Chondrocyte (in vitro differentiated cells): ENCODE data around the gene GMPPB. TPM values are rescaled to one million over a fixed set of nuclear protein-coding genes. Genes with fewer than 3 reads are reported as not detected.
A peak's percentile ranks its signal among the peaks of the same experiment; 100 is the strongest.

Source experiments
- DNase-seq: peaks from one replicate; pipeline ENCODE4 v3.0.0; 2021; ENCODE audit warnings: mixed read lengths, low spot score
- H3K27ac Mint-ChIP-seq: one replicate; pipeline ENCODE4 v1.8.0; 2021; ENCODE audit warnings: mild to moderate bottlenecking, moderate library complexity, mixed read lengths; ENCODE audit not compliant: unreplicated experiment
- H3K27me3 Mint-ChIP-seq: 2 replicates; pipeline ENCODE4 v1.8.0; 2021; ENCODE audit warnings: low read depth, mixed read lengths
- H3K36me3 Mint-ChIP-seq: 2 replicates; pipeline ENCODE4 v1.8.0; 2021; ENCODE audit warnings: low read depth, mixed read lengths
- H3K4me1 Mint-ChIP-seq: 2 replicates; pipeline ENCODE4 v1.8.0; 2021; ENCODE audit warnings: low read depth, mild to moderate bottlenecking, mixed read lengths
- H3K4me3 Mint-ChIP-seq: one replicate; pipeline ENCODE4 v1.8.0; 2021; ENCODE audit warnings: mild to moderate bottlenecking, moderate library complexity, mixed read lengths; ENCODE audit not compliant: unreplicated experiment
- H3K9me3 Mint-ChIP-seq: 2 replicates; pipeline ENCODE4 v1.8.0; 2021; ENCODE audit warnings: low read depth, mixed read lengths
- total RNA-seq: library from RNA; stranded (reverse); gene quantifications from 3 replicates; pipeline ENCODE4 v1.2.1, GENCODE V29; 2021
- TF ChIP-seq, protein P1 (sequence below): fragments of 200-600 bp; sonication (generic); IDR thresholded peaks from 2 replicates; pipeline ENCODE4 v1.5.0; 2021; ENCODE audit warnings: antibody characterized with exemption, mild to moderate bottlenecking, moderate library complexity

GMPPB gene
- total RNA-seq, 1 donor from 2014 or later, result 28.4 TPM

DNA sequence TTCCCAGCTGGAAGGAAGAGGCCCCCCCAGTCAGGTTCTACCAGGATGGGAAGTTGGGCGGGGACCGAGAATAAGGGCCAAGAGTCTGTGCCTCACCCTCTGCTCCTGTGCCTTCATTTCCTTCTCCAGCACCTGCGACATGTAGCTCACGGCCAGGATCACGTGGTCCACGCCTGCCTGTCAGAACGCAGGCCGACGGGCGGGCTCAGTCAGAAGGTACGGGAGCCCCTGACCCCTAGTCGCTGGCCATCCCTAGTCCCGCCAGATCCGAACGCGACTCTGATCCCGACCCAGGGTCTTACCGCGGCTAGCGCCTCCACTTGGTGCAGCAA is 489 bp downstream of the GMPPB start:
- peak; percentile 95 for DNase-seq
- TF ChIP-seq, protein P1, sequence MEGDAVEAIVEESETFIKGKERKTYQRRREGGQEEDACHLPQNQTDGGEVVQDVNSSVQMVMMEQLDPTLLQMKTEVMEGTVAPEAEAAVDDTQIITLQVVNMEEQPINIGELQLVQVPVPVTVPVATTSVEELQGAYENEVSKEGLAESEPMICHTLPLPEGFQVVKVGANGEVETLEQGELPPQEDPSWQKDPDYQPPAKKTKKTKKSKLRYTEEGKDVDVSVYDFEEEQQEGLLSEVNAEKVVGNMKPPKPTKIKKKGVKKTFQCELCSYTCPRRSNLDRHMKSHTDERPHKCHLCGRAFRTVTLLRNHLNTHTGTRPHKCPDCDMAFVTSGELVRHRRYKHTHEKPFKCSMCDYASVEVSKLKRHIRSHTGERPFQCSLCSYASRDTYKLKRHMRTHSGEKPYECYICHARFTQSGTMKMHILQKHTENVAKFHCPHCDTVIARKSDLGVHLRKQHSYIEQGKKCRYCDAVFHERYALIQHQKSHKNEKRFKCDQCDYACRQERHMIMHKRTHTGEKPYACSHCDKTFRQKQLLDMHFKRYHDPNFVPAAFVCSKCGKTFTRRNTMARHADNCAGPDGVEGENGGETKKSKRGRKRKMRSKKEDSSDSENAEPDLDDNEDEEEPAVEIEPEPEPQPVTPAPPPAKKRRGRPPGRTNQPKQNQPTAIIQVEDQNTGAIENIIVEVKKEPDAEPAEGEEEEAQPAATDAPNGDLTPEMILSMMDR, result no peak
- no peaks in the 10 kb centered on the region for H3K9me3 Mint-ChIP-seq
- peaks cover 6% of the 10 kb centered on the region for H3K36me3 Mint-ChIP-seq
- no peaks in the 10 kb centered on the region for H3K27me3 Mint-ChIP-seq
- peak overlapping the region; percentile 90 for H3K4me3 Mint-ChIP-seq
- H3K27ac Mint-ChIP-seq, result peak overlapping the region; percentile 99
- H3K4me1 Mint-ChIP-seq, result peaks cover 49% of the 10 kb centered on the region

DNA sequence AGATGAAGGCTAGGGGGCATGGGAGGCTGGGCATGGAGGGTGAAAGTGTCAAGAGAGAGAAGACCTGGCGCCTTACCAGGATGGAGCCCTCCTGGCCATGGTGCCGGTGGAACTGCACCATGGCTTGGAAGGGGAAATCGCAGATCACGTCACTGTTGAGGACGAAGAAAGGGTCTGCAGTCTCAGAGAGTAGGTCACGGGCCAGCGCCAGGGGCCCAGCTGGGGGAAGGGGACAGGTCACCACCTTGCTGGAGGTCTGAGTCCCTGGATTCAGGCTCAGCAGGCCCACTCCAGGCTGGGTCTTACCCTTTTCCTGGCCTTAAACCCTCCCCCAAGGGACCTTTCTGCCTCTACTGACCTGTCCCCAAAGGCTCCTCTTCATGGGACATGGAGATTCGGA is 855 bp downstream of the GMPPB start:
- peak overlapping the region; percentile 99 for H3K27ac Mint-ChIP-seq
- DNase-seq, result no peak
- peaks cover 49% of the 10 kb centered on the region for H3K4me1 Mint-ChIP-seq
- H3K36me3 Mint-ChIP-seq, result peaks cover 4% of the 10 kb centered on the region
- no peaks in the 10 kb centered on the region for H3K9me3 Mint-ChIP-seq
- TF ChIP-seq, protein P1, result no peak
- H3K4me3 Mint-ChIP-seq, result peak overlapping the region; percentile 90
- H3K27me3 Mint-ChIP-seq, result no peaks in the 10 kb centered on the region

DNA sequence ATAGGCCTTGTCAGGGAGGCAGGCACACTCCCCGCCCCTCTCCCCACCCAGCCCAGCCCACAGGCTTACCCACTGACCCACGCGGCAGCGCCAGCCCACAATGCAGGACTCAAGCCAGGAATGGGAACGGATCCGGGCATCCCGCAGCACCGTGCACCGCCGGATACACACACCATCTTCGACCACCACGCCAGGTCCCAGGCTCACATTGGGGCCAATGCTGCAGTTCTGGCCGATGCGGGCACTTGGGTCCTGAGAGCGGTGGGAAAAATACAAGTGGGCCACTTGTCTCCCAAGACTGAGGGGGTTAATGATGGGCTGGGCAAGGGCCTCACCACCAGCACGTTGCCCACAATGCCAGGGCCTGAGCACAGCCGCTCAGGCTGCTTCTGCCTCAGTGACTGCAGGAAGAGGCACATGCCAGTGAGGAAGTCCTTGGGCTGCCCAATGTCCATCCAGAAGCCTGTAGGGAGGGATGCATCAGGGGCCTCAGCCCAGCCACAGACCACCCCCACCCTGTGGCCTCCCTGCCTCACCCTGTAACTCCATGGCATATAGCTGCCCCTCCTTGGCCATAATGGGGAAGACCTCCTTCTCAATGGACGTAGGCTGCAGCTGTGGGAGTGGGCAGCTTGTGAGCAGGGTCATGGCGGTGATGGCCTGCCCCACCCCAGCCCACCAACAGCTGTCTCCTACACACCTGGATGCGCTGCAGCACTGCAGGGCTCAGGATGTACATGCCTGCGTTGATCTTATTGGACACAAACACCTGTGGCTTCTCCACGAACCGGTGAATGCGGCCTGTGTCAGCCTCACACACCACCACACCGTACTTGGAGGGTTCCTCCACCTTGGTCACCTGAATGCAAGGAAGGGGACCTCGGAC is 1.6 kb downstream of the GMPPB start:
- no peaks in the 10 kb centered on the region for H3K9me3 Mint-ChIP-seq
- H3K4me1 Mint-ChIP-seq, result peaks cover 49% of the 10 kb centered on the region
- no peaks in the 10 kb centered on the region for H3K27me3 Mint-ChIP-seq
- DNase-seq, result peak; percentile 91
- H3K27ac Mint-ChIP-seq, result peak overlapping the region; percentile 99
- H3K36me3 Mint-ChIP-seq, result no peaks in the 10 kb centered on the region
- H3K4me3 Mint-ChIP-seq, result peak overlapping the region; percentile 90
- TF ChIP-seq, protein P1, result no peak

DNA sequence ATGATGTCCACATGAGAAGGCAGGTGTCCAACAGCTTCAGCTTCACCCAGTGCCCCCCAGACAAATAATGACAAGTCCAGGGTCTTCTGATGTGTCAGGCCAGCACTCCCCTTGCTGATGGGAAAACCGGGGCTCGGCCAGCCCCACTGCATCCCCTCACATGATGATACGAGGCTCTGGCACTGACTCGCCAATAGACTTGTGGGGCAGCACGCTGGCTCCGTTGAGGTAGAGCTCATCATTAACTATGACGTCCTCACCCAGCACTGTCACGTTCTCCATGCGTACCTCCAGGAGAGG is 2.2 kb downstream of the GMPPB start:
- peaks cover 49% of the 10 kb centered on the region for H3K4me1 Mint-ChIP-seq
- no peaks in the 10 kb centered on the region for H3K36me3 Mint-ChIP-seq
- no peaks in the 10 kb centered on the region for H3K9me3 Mint-ChIP-seq
- H3K27ac Mint-ChIP-seq, result no peak overlapping the region
- no peak for DNase-seq
- TF ChIP-seq, protein P1, result no peak
- no peak overlapping the region for H3K4me3 Mint-ChIP-seq
- no peaks in the 10 kb centered on the region for H3K27me3 Mint-ChIP-seq

DNA sequence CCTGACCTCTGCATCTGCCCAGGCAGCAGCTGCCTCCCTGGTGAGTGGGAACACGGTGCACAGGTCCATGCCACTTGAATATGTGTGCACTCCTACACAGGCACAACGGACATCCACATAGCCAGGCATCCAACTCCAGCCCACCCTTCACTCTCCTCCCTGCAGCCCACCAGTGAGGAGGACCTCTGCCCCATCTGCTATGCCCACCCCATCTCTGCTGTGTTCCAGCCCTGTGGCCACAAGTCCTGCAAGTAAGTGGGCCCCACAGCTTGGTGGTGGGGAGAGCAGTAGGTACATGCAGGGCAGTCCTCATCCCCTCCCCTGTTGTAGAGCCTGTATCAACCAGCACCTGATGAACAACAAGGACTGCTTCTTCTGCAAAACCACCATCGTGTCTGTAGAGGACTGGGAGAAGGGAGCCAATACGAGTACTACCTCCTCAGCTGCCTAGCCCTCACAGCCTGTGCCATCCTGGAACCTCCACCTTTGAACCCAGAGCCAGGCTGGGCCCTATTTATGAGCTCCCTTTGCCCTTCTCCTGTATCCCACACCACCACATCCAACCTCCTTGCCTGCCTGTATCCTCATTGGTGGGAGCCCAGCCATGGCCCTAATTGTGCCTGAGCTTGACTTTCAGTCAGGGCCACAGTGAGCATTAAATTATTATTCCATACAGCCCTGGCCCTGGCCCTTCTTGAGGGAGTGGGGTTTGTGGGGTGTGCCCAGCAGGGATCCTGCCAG is 2.7 kb downstream of the GMPPB start:
- Mint-ChIP-seq H3K9me3 (no peaks in the 10 kb centered on the region), H3K4me1 (peaks cover 49% of the 10 kb centered on the region), H3K36me3 (no peaks in the 10 kb centered on the region), H3K27ac (no peak overlapping the region), H3K4me3 (no peak overlapping the region), H3K27me3 (no peaks in the 10 kb centered on the region)
- TF ChIP-seq, protein P1, result no peak
- no peak for DNase-seq
